HG02870 (cell line): ENCODE measurements around the gene COQ9.
"Not testable (repeated sequence)": the region's sequence is repeated elsewhere in the genome, so short reads cannot be mapped to it uniquely, and the experiment has no call there.

Source experiments
- ATAC-seq: cut with Tn5 transposase; IDR thresholded peaks from one replicate; pipeline ENCODE4 v1.9.1; 2021; ENCODE audit warnings: mild to moderate bottlenecking, moderate library complexity; ENCODE audit not compliant: unreplicated experiment

COQ9 gene, protein sequence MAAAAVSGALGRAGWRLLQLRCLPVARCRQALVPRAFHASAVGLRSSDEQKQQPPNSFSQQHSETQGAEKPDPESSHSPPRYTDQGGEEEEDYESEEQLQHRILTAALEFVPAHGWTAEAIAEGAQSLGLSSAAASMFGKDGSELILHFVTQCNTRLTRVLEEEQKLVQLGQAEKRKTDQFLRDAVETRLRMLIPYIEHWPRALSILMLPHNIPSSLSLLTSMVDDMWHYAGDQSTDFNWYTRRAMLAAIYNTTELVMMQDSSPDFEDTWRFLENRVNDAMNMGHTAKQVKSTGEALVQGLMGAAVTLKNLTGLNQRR

GRCh38 chr16:57447186-57447962 lies at the start of gene COQ9, which contains the start of gene CIAPIN1:
TSS of gene COQ9 (plus strand) at chr16:57447479. CDS start at chr16:57447506, 27 bp downstream.
TSS of gene CIAPIN1 (minus strand) at chr16:57447385. CDS start at chr16:57440928, 6,457 bp downstream.
- ATAC-seq: peak; percentile 97

DNA sequence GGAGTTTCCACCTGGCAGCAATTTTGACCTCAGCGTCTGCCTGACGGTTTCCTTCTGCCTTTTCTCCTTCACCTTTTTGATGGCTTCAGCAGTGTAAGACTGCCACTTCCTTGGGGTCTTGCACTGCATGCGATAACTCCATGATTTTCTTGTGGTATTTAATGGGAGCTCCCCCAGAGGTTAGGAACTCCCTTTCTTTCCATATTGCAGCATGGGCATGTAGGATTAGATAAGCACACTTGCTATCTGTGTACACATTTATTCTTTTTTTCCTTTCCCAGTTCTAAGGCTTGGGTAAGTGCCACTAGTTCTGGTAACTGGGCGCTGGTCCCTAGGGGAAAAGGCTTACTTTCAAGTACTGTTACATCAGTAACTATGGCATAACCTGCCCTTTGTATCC lies 49.8 kb upstream of the COQ9 start:
- ATAC-seq: not testable (repeated sequence)

- ATAC-seq: no peak
Measured at GRCh38 chr16:57401943-57402640, 45.2 kb upstream of the COQ9 start.

GRCh38 chr16:57403965-57404817 lies 43.1 kb upstream of the COQ9 start, which contains the start of gene CCL17:
TSS of gene CCL17 (plus strand) at chr16:57404767. CDS start at chr16:57413933, 9,166 bp downstream.
- no peak for ATAC-seq

DNA sequence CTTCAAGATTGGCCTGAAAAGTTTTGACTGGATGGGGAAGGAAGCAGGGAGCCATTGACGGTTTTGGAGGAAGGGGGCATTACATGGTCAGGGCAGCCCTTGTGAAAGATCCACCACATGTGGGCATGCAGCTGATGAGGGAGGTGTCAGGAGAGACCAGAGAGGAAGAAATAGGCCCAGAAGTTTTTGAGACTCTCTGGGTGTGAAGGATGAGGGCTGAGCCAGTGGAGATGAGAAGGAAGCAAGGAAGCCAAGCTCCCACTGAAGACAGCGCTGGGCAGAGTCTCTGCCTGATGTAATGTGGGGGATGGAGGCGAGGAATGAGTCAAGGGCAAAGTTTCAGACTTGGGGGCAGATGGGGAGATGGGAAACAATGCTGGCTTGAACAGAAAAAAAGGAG lies 42.2 kb upstream of the COQ9 start:
- ATAC-seq: no peak

- no peak for ATAC-seq
Measured at GRCh38 chr16:57406881-57407280, 40.4 kb upstream of the COQ9 start.

- no peak for ATAC-seq
Measured at GRCh38 chr16:57407521-57408353, 39.5 kb upstream of the COQ9 start.

DNA sequence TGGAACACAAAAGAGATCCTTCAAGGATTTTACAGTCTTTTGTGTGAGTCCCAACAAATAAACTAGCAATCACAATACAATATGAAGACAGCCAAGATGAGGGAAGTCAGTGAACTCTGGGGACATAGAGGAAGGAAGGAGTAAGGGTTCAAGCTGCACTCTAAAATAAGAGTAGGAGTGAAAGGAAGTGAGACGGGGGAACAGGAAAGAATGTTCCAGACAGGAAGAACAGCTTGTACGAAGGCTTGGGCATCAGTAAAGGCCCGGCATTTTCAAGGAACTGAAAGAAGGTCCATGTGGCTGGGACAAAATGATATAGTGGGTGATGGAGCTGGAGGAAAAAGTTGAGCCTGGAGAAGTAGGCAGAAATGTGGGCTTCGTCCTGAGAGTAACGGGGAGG lies 38.2 kb upstream of the COQ9 start:
- ATAC-seq: no peak

DNA sequence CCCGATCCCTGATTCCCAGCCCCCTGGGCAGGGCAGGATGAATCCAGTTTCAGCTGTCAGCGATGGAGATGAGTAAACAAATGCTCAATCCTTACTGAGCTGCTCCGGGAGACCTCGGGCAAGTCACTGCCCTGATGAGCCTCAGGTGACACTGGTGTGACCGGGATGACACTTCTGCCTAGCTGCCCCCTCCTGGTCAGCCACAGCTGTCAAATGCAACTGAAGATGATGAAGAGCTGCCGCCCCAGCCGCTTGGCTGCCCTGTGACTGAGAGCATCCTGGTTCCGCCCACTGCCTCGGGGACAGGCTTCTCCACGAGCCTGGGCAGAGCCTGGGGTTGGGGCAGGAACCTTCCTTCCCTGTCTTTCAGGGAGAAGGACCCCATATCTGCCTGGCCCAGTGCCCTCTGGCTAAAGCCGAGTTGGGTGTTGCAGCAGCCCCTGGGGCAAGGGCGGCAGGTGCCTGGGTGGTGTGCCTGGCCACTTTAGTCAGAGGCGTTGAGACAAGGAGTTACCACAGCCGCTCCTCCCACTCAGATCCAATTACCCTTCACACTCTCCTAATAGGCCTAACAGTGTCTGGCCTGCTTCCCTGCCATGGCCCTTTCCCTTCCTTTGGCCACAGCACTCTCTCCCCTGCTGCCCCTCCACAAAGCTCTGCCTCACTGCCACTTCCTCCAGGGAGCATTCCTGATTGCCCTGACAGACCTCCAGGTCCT lies 37.2 kb upstream of the COQ9 start:
- ATAC-seq: no peak

DNA sequence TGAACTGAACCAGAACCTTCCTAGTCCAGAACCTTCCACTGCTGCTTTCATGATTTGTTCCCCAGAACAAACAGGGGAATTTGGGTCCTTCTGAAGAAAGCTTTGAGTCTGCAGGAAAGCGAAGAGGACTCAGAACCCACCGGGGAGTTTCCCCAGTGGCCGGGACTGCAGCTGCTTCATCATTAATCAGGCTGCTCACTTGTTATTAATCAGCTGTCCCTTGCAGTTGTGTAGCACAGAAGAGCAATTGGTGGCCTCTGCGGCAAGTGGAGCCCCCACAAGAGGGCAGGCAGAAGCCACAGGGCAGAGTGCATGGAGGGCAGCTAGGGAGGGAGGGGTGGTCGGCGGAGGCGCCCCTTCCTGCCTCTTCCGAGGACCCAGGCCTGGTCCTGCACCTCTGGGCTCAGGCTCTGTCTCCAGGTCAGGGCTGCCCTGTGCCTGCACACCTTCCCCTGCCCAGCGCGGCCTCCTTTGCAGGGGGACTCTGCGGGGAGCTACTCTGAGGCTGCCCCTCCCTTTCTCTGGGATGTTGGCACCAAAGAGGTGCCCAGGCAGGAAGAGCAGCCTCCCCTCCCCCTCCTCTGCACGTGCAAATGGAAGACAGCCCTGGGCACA lies 35.8 kb upstream of the COQ9 start:
- no peak for ATAC-seq

DNA sequence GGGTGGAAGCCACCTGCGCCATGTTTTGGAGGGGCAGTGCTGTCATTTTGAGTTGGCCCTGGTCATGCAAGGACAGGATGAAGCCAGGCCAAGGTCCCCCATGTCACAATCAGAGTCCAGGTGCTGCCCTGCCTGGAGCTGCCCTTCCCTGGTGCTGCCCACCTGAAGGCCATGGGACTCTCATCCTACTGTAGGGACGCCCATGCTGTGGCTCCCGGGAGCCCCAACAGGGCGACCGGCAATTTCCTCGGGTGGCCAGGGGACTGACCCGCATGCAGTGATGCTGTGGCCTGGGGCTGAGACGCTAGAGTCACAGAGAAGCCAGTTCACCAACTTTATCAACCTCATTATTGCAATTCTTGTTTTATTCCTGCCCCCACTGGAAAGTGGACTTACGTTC lies 34.7 kb upstream of the COQ9 start:
- ATAC-seq: no peak

DNA sequence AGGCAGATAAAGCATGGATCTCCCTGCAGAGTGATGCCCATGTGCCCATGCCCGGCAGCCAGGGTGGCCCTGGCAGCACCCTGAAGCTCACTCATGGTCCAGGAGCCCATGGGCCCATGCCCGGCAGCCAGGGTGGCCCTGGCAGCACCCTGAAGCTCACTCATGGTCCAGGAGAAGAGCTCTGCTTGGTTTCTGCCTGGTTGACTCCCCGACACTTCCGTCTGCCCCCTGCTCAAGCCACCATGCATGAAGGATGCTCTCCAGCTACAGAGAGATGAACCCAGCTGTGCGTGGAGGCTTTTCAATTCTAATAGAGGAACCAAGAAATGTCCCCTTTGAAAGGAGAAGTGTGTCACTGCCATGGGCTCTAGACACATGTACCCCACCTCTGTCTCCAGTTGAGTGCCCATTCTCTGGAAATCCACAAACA lies 34.0 kb upstream of the COQ9 start:
- ATAC-seq: peak; percentile 60

GRCh38 chr16:57413733-57414132 lies 33.5 kb upstream of the COQ9 start:
- ATAC-seq: no peak

- no peak for ATAC-seq
Measured at GRCh38 chr16:57416084-57416483, 31.2 kb upstream of the COQ9 start.

DNA sequence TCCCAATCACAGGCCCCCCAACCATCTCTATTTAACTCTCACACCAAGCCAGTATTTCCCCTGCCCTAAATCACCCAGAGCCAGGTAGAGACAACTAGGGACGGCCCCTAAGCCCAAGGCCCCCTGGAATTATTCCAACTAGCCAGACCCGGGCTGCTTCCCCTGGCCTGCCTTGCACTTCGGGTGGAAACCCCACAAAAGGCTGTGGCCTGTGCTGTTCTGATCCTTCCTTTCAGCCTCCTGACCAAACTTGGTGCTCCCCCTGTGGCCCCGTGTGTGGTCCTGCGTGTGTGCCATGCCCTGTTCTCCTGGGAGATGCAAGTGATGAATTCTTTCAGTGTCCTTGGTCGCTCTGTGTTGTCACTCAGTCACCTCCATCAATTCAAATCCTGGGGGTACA lies 27.8 kb upstream of the COQ9 start:
- no peak for ATAC-seq

DNA sequence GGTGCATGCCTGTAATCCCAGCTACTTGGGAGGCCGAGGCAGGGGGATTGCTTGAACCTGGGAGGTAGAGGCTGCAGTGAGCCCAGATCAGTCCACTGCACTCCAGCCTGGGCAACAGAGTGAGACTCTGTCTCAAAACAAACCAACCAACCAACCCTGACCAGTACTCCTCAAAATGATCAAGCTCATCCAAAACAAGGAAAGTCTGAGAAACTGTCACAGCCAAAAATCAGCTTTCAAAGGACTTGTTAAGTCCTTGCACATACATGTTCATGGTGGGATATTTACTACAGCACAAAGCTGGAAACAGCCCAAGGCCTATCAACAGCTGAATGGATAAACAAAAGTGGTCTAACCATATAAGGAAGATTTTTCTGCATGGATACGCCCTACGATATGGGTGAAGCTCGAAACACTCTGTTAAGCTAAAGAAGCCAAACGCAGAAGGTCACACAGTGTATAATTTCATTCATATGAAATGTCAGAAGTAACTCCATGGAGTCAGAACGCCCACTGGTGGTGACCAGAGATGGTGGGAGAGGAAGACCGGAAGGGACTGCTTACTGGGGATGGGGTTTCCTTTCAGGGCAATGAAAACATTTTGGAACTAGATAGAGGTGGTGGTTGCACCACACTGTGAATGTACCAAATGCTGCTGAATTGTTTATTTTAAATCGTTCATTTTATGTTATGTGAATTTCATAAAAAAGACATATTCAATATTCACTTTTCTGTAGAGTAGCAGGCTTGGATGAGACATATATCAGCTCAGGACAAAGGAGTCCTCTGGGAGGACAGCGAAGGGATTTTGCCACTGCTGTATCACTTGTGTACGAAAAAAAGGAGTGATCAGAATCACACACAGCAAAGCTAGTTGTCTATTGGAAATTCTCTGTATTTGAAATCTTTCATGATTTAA lies 25.0 kb upstream of the COQ9 start:
- no peak for ATAC-seq

DNA sequence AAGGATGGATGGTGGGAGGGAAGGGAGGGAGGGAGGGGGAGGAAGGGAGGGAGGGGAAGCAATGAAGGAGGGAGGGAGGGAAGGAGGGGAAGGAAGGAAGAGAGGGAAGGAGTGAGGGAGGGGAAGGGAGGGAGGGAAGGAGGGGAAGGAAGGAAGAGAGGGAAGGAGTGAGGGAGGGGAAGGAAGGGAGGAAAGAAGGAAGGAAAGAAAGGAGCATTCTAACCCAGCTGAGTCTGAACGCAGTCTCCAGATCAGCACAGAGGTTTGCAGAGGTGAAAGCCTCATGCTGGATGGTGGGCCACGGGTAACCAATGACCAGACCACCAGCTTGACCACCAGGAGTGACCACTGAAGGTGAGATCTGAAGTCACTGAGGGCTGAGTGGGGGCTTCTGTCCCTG lies 24.1 kb upstream of the COQ9 start:
- no peak for ATAC-seq

DNA sequence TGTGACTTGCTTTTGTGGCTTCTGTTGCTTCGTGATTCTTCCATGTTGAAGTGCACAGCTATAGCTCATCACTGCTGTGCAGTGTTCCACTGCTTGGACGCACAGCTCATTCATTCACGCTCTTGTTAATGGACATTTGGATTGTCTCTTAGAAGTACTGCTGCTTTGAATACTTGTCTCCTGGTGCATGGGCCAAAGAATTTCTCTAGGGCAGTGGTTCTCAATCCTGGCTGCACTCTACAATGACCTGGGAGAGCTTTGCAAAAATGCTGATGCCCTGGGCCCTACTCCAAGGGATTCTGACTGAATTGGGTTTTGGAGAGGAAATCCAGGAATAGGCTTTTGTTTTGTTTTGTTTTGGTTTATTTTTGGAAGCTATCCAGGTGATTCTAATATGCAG lies 22.7 kb upstream of the COQ9 start:
- ATAC-seq: no peak
